T47D (cell line): Measurements from ENCODE around the gene SMG1.
"Not testable (repeated sequence)": the region's sequence is repeated elsewhere in the genome, so short reads cannot be mapped to it uniquely, and the experiment has no call there.

Source experiments
- DNase-seq, 2 experiments: peaks; one replicate each; pipeline versions ENCODE4 v3.0.0 to v3.0.0-alpha.2; 2011 to 2012; ENCODE audit warnings: low read depth in 1 of 2, low spot score in 1 of 2
- JUND ChIP-seq: IDR thresholded peaks from 2 replicates; pipeline ENCODE4 v1.6.1; 2012; ENCODE audit warnings: low read depth
- in situ Hi-C: cut with HindIII; loops from 2 replicates; pipeline ENCODE4 v1.10.0; 2016; ENCODE audit warnings: low sequenced_read_pairs, low pct_unique_long_range_greater_than_20kb

The SMG1 gene

GRCh38 chr16:18948372-18949020 is 22.3 kb upstream of the SMG1 start:
- no peak for TF ChIP-seq JUND
- in situ Hi-C loops, result no loop called here
- no peak for DNase-seq

- peak in 1 of 2 experiments; percentile 26 for DNase-seq
- in situ Hi-C loops, result no loop called here
- TF ChIP-seq JUND, result no peak
Observed at GRCh38 chr16:18945233-18945632, 19.0 kb upstream of the SMG1 start.

GRCh38 chr16:18943414-18943813 is 17.2 kb upstream of the SMG1 start:
- TF ChIP-seq JUND, result no peak
- in situ Hi-C loops, result no loop called here

GRCh38 chr16:18942061-18942460 is 15.9 kb upstream of the SMG1 start:
- no peak for DNase-seq
- TF ChIP-seq JUND, result no peak
- in situ Hi-C loops, result no loop called here

More at GRCh38 chr16:18943414-18943813, 17.2 kb upstream of the SMG1 start:
- no peak for DNase-seq

GRCh38 chr16:18941471-18941870 is 15.3 kb upstream of the SMG1 start:
- in situ Hi-C loops, result no loop called here
- no peak for TF ChIP-seq JUND
- no peak for DNase-seq

- no peak for DNase-seq
- TF ChIP-seq JUND, result no peak
- in situ Hi-C loops, result no loop called here
Observed at GRCh38 chr16:18938986-18939385, 12.8 kb upstream of the SMG1 start.

- in situ Hi-C loops, result no loop called here
- no peak for DNase-seq
- TF ChIP-seq JUND, result no peak
Observed at GRCh38 chr16:18937390-18937789, 11.2 kb upstream of the SMG1 start.

GRCh38 chr16:18936727-18937340 is 10.6 kb upstream of the SMG1 start:
- TF ChIP-seq JUND, result no peak
- no peak for DNase-seq
- in situ Hi-C loops, result no loop called here

GRCh38 chr16:18933501-18933900 is 7.3 kb upstream of the SMG1 start:
- in situ Hi-C loops, result no loop called here
- TF ChIP-seq JUND, result no peak

GRCh38 chr16:18932243-18932987 is 6.2 kb upstream of the SMG1 start:
- TF ChIP-seq JUND, result no peak
- in situ Hi-C loops, result no loop called here
- DNase-seq, result no peak

More at GRCh38 chr16:18933501-18933900, 7.3 kb upstream of the SMG1 start:
- DNase-seq, result no peak

GRCh38 chr16:18931756-18932155 is 5.5 kb upstream of the SMG1 start:
- no peak for TF ChIP-seq JUND
- in situ Hi-C loops, result no loop called here

GRCh38 chr16:18930095-18930494 is 3.9 kb upstream of the SMG1 start:
- in situ Hi-C loops, DNase-seq: not testable (repeated sequence)

More at GRCh38 chr16:18931756-18932155, 5.5 kb upstream of the SMG1 start:
- no peak for DNase-seq

- in situ Hi-C loops, DNase-seq: not testable (repeated sequence)
Observed at GRCh38 chr16:18928073-18928472, 1.9 kb upstream of the SMG1 start.

- peak in 1 of 2 experiments; percentile 59 for DNase-seq
- in situ Hi-C loops, result not testable (repeated sequence)
Observed at GRCh38 chr16:18925215-18925985, 808 bp downstream of the SMG1 start.

GRCh38 chr16:18923935-18924334 is 2.3 kb downstream of the SMG1 start:
- in situ Hi-C loops, DNase-seq: not testable (repeated sequence)

GRCh38 chr16:18923124-18923523 is 3.1 kb downstream of the SMG1 start:
- DNase-seq, in situ Hi-C loops: not testable (repeated sequence)

- in situ Hi-C loops, DNase-seq: not testable (repeated sequence)
Observed at GRCh38 chr16:18909585-18909984, 16.6 kb downstream of the SMG1 start.

- DNase-seq, in situ Hi-C loops: not testable (repeated sequence)
Observed at GRCh38 chr16:18908716-18909115, 17.5 kb downstream of the SMG1 start.
